Regular cardiac myocyte (primary cell): Measurements from ENCODE around the gene GLUD1. TPM values are rescaled to one million over a fixed set of nuclear protein-coding genes. Genes with fewer than 3 reads are reported as not detected.

Experiments used
- total RNA-seq: library from RNA; depleted of rRNA; stranded (reverse); fragments of >200 nt; gene quantifications from 2 replicates; pipeline ENCODE4 v1.2.3, GENCODE V29; 2014

GLUD1 gene
- total RNA-seq: 227 and 276 TPM in 2 replicates

GRCh38 chr10:87094373-87095235 lies at the start of gene GLUD1, which contains the start of gene SHLD2:
Gene GLUD1, minus strand, starts transcription at chr10:87094843. Its CDS starts 74 bp downstream, at chr10:87094769.
Gene SHLD2, plus strand, starts transcription at chr10:87095206. Its CDS starts 56,149 bp downstream, at chr10:87151355.

GRCh38 chr10:87020056-87020455 lies 74.6 kb downstream of the GLUD1 start, which contains the start of gene FAM25A:
Gene FAM25A, plus strand, starts transcription at chr10:87020294. Its CDS starts 31 bp downstream, at chr10:87020325.

Other genes starting within 250 kb of the GLUD1 start
- 5.4 and 9.0 TPM in 2 replicates for gene MMRN2, start 137.2 kb downstream of the GLUD1 start, total RNA-seq
- 26.3 and 36.1 TPM in 2 replicates for gene SNCG, start 136.2 kb downstream of the GLUD1 start, total RNA-seq
- gene ADIRF, start 126.4 kb downstream of the GLUD1 start, total RNA-seq: 29.3 and 69.4 TPM in 2 replicates
- gene FAM25A, start 74.5 kb downstream of the GLUD1 start, total RNA-seq: not detected in 2 replicates
- 25.7 and 31.6 TPM in 2 replicates for gene SHLD2, start 363 bp upstream of the GLUD1 start, total RNA-seq
- gene NUTM2A, start 130.6 kb upstream of the GLUD1 start, total RNA-seq: 0.28 and 0.58 TPM in 2 replicates